GM21423 (cell line): ENCODE results near the gene AGPAT3.

Experiments used
- ATAC-seq: cut with Tn5 transposase; IDR thresholded peaks from one replicate; pipeline ENCODE4 v1.9.1; 2021; ENCODE audit warnings: mild to moderate bottlenecking, moderate library complexity; ENCODE audit not compliant: unreplicated experiment

Gene AGPAT3

DNA sequence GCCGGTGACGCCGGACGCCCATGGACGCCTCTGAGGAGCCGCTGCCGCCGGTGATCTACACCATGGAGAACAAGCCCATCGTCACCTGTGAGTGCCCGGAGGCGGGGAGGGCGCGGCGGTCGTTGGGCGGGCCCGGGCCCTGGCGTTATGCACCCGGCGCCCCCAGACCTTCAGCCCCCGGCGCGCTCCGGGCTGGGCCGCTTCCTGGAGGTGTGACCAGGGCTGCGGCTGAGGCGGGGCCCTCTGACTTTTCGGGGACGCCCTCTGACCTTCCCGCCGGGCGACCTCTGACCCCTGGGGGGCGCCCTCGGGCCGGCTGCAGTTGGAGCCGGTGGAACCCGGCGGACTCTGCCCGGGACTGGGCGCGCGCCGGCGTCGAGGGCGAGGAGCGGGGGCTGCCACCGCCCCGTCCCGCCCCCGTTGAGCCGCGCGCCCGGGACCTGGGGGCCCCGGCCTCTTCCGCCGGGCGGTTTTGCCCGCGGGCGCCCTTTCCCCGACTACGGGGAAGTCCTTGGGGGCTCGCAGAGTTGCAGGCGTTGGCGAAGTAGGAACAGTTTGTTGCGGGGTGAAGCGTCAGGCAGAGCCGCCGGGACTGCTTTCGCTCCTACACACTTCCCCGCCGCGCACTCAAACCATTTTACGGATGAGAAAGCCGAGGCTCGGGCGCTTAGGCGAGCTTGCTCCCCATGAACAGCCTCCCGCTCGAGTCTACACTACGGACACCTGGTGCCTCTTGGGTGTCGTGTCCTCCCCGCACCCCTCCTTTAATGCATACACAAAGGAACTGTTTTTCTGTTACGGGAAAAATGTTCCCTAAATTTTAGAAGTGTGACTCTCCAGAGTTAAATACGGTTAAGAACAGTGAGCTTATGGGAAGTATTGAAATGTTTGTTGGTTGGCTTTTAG is 147.7 kb downstream of the AGPAT3 start:
- peak; percentile 57 for ATAC-seq

DNA sequence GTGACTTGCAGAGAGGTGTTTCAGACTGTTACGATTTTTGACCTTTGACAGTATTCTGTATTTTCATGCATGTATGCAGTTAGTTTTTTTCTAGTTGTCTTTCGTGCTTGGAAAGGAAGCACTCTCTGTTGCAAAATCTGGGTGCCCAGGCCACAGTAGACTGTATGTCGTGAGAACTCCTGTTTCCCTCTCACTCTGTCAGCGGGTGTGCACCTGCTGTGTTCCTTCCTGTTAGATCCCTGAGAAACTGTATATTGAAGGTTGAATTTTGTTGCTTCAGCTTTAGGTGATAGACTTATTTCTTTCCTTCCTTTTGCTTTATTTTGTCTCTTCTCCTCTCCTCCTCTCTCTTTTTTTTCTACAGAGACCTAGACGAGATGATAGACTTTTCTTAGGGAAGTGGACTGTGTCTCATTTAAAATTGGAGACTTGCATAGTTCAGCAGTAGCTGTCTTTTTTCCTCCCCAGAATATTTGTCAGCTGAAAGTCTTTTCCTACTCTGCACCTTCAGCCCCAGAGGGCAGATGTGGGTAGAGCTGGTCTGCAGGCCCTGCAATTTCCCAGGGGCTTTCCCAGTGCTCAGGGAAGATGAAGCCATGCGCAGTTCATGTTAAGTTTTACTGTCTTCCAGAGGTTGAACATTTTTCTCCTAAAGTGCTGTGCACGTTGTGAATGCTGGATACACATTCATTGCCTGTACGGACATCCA is 148.5 kb downstream of the AGPAT3 start:
- no peak for ATAC-seq

DNA sequence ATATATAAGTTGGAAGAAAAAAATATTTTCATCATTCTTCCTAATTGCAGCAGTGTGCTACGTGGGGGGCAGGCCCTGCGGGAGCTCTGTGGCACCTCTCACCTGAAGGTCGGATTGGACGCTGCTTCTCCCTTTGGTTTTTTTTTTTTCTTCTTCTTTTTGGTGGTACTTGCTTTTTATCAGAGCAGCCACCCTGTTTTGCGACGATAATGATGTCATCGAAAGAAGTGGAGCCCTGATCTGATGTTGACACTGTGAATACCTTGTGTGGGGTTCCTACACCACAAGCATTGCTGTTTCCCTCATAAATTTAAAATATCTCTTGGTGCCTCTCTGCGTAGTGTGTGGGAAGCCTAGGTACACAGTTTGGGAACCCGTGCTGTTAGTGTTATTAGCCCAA is 152.6 kb downstream of the AGPAT3 start:
- ATAC-seq, result no peak

DNA sequence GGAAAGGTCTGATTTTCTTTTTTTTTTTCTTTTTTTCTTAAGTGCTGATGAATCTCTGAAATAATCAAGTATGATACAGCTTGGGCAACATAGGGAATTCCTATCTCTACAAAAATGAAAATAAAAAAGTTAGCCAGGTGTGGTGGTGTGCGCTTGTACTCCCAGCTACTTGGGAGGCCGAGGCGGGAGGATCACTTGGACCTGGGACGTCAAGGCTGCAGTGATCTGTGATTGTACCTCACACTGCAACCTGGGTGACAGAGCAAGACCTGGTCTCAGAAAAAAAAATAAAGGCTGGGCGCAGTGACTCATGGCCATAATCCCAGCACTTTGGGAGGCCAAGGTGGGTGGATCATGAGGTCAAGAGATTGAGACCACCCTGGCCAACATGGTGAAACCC is 153.1 kb downstream of the AGPAT3 start:
- ATAC-seq, result no peak

DNA sequence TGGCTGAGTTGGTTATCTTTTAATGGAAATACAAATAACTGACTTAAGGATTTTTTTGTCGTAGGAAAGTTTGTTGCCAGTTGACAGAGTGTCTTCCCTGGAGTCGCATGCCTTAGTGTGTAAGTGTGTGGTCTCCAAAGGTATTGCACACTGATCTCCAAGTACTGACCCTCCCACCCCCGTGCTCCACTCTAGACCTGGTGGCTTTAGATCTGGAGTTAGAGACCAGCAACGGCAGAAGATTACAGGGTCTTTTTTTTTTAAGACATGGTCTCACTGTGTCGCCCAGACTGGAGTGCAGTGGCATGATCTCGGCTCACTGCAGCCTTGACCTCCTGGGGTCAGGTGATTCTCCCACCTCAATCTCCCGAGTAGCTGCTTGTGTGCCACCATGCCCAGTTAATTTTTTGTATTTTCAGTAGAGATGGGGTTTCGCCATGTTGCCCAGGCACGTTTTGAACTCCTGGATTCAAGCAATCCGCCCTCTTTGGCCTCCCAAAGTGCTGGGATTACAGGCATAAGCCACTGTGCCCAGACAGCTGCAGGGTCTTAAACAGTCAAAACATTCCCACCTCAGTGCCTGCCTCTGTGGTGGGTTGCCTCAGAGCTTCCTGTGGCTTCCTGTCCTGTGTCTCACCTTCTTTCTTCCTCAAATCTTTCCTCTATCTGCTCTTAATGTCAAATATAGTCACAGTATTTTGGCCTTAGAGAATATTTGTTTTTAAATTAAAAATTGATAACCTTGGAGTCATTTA is 154.0 kb downstream of the AGPAT3 start:
- ATAC-seq, result no peak

DNA sequence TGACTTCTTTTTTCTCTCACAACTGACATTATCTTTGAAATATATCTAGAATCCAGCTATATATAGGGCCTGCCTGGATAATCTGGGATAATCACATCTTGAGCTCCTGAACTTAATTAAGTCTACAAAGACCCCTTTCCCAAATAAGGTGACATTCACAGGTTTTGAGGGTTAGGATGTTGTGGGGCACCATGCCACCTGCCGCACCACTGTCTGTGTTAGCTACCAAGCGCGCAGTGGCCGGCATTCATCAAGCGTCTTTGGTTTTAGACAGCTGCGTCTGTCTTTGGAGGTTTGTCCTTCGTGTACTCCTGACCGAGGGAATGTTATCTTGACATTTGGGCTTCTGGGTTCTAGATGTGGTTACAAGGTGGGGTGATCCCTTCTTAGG is 154.5 kb downstream of the AGPAT3 start:
- ATAC-seq, result no peak

DNA sequence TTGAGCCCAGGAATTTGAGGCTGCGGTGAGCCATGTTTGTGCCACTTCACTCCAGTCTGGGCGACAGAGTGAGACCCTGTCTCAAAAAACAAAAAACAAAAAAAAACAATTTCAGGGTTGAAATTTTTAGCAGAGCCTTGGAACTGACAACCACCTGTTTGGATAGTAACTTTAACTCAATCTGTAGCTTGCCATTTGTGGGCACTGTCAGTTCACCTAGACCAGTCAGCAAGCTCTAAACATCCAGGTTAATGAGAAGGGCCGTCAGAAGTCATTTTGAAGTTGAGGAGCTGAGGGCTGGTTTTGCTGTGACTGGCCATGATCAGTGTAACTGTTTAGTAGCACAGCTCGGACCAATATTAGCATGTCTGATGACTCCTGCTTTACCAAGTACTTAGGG is 155.5 kb downstream of the AGPAT3 start:
- ATAC-seq, result no peak

DNA sequence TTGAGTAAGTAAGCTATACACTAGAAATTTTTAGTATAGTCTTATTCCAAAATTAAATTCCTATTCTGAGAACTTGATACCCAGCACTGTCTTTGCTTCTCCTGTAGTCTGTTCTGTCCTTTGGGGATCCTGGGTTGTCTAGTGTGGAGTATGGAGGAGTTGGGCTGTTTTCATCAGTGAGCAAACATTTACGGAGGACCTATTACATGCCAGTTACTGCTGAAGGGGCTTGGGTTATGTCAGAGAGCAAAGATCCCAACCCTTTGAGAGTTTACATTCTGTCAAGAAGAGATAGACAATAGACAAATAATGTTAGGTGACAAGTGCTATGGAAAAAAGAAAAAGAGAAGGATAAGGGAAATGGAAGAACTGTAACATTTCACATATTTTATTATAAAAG is 156.0 kb downstream of the AGPAT3 start:
- no peak for ATAC-seq

DNA sequence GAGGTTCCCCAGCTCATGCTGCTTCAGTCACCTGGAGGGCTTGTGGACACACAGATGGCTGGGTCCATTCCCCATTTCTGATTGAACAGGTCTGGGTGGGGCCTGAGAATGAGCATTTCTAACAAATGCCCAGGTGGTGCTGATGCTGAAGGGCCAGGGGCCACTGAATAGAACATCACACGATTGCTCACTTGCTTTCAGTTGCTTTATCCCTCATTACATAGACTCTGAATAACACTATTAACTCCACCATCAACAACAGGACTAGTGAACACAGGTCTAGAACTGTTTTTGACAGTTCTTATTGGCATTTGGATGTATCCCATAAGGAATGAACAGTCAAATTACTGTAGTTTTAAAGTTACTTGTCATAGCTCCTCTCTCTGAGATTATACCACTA is 159.2 kb downstream of the AGPAT3 start:
- ATAC-seq, result no peak

DNA sequence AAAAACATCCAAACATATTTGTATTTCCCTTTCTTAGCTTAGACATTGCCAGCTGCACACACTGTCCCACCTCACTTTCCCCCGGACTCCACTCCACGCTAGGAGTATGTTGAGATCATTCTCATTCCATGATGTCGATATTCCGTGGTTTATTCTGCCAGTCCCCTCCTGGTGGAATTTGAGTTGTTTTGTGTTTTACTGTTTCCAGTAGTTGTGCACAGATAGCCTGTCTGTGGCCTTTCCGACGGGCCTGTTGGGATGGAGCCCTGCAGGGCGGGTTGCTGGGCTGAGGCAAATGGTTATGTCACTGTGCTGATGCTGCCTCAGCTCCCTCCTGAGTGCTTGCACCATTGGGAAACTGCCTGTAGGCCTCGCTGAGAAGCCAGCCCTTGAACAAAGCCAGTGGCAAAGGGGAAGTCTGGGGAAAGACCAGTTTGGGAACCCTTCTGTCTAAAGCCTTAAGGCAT is 159.9 kb downstream of the AGPAT3 start:
- ATAC-seq, result no peak

DNA sequence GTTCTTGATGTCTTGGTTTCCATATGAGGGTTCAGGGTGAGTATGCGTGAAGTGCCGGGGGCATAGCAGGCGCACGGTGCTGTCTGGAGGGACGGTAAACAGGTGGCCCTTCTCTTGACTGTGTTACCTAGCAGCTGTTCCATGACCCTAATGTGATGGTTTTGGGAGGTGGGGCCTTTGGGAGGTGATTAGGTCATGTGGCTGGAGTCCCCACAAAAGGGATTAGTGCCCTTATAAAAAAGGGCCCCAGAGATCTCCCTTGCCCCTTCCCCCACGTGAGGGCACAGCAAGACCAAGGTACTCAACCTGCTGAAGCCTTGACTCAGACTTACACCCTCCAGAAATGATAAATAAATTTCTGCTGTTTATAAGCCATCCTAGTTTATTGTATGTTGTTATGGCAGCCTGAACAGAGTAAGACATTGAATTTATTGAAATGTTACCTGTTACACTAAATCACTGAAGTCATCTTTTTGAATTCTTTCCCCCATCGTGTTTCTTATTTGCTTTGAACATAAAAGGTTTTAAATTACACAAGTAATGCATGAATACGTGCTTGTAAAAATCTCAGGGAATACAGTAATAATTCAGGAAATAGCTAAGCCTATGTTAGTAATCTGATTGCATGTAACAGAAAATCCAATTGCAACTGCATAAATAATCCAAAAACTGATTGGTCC is 162.7 kb downstream of the AGPAT3 start:
- no peak for ATAC-seq

DNA sequence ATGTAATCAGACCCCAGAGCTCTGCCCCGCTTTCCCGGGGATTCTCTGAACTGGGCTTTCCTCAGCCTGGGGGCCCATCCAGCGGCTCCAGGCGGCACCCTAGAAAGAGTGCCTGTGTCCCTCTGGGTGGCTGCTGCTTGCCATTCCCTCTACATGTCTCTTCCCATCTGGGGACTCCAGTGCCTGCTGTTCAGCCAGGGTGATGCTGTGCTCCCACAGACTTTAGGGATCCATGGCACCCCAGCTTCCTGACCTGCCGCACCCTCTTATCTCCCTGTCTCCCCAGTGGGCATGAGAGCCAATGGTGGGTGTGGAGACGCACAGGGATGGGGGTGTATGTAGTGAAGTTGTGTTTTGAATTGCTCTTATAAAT is 163.2 kb downstream of the AGPAT3 start:
- no peak for ATAC-seq

DNA sequence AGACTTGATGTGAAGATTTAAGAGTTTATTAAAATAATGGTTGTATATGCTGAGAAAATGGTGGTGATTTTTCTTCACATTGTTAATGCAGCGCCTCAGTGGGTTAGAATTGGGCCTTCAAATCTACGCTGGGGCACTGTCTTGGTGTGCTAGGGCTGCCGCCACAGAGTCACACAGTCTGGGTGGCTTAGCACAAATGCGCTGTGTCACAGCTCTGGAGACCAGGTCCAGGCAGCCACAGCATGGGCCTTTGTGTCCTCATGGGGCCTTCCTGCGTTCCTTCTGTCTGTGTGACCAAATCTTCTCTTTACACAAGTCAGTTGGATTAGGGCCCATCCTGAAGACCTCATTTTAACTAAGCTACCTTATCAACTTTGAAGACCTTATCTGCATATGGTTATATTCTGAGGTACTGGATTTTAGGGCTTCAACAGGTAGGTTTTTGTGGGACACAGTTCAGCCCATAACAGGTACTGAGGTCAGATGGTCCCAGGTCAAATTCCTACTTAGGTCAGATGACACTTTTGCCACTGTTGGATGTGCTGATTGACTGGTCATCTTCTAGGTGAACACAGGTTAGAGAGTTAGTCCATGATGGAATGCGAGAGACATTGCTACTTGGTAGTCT is 164.6 kb downstream of the AGPAT3 start:
- ATAC-seq, result no peak

DNA sequence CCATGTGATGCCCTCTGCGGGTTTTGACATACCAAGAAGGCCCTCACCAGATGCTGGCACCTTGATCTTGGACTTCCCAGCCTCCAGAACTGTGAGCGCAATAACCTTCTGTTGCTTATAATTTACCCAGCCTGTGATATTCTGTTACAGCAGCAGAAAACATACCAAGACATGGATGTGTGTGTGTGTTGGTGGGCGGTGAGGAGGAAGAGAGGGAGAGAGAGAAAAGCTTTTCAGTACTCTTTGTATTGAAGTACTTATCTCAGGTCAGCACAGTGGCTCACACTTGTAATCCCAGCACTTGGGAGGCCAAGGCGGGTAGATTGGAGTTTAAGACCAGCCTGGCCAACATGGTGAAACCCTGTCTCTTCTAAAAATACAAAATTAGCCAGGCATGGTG is 170.2 kb downstream of the AGPAT3 start:
- ATAC-seq, result no peak
